Upper lobe of right lung (tissue), 1 donor: ENCODE measurements around the gene HAL. TPM values are rescaled to one million over a fixed set of nuclear protein-coding genes. Genes with fewer than 3 reads are reported as not detected.
A peak's percentile ranks its signal among the peaks of the same experiment; 100 is the strongest.

Source experiments
- ATAC-seq: fragments of 200-7000 bp; cut with Tn5 transposase; one replicate; pipeline ENCODE4 v1.9.1; 2020; ENCODE audit warnings: mild to moderate bottlenecking, moderate library complexity
- DNase-seq: peaks from one replicate; pipeline ENCODE4 v3.0.0-alpha.2; 2020
- H3K27ac ChIP-seq: fragments of 200-600 bp; one replicate; pipeline ENCODE4 v1.8.0; 2022
- H3K27me3 ChIP-seq: fragments of 200-600 bp; one replicate; pipeline ENCODE4 v1.8.0; 2022; ENCODE audit warnings: mild to moderate bottlenecking
- H3K36me3 ChIP-seq: fragments of 200-600 bp; one replicate; pipeline ENCODE4 v1.8.0; 2022
- H3K4me1 ChIP-seq: fragments of 200-600 bp; one replicate; pipeline ENCODE4 v1.8.0; 2022
- H3K4me3 ChIP-seq: fragments of 200-600 bp; one replicate; pipeline ENCODE4 v1.8.0; 2022; ENCODE audit warnings: mild to moderate bottlenecking
- H3K9me3 ChIP-seq: fragments of 200-600 bp; one replicate; pipeline ENCODE4 v1.8.0; 2022
- intact Hi-C: fragments of 100-400 bp; cut with DNase I; formaldehyde crosslinking; loops from one replicate; pipeline ENCODE4 v1.11.0; 2022
- total RNA-seq: library from RNA; stranded (reverse); fragmentation: NEBNext Ultra II Directional; extraction: Animal tissue kit (Norgen Biotek cat#: 25700); gene quantifications from one replicate; pipeline ENCODE4 v1.2.1, GENCODE V29; 2021
- TF ChIP-seq, protein P1 (sequence below): fragments of 200-600 bp; IDR thresholded peaks from one replicate; pipeline ENCODE4 v1.8.0; 2022; ENCODE audit warnings: antibody characterized with exemption
- donor health status: DM: no; HTN: yes; CAD: no; lungs with severe emphysema.

Gene HAL
- total RNA-seq, 1 donor from 2014 or later, result 6.2 TPM

DNA sequence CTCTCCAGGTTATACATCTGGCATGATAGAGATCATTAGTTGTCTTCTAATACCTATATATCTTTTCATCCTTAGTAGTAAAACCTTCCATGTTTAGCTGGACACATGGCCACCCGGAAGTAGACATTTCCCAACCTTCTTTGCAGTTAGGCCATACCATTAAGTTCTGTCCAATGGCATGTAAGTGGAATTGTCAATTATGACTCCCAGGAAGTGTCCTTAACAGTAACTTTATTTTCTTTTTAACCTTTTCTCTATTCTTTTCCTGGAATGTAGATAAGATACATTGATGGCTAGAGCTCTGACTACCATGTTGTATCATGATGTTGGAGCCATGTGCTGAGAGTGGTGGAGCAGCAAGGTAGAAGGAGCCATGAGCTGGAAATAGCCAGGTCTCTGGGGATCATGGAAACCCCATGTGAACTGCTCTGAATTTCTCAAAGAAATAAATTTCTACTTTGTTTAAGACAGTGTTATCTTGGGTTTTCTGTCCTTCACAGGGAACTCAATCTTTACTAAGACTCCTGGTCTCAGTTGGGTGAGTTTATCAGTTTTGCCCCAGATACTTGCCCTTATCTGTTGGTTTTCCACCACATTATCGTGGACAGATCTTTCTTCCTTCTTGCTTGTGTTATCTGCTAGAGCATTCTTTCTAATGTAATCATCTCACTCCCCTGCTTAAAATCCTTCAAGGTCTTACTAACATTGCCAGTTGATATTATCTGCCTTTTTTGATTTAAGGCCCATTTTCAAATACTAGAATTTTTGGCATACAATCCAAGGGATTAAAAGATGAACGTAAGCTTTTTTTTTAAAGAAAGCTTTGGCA is 44.4 kb upstream of the HAL start:
- H3K4me3 ChIP-seq, result no peak overlapping the region
- H3K36me3 ChIP-seq, result no peaks in the 10 kb centered on the region
- intact Hi-C loops, result no loop called here
- DNase-seq (no peak), ATAC-seq (no peak)
- H3K27me3 ChIP-seq, result no peaks in the 10 kb centered on the region
- no peak overlapping the region for H3K27ac ChIP-seq
- H3K4me1 ChIP-seq, result peaks cover 10% of the 10 kb centered on the region
- no peaks in the 10 kb centered on the region for H3K9me3 ChIP-seq
- TF ChIP-seq, protein P1, sequence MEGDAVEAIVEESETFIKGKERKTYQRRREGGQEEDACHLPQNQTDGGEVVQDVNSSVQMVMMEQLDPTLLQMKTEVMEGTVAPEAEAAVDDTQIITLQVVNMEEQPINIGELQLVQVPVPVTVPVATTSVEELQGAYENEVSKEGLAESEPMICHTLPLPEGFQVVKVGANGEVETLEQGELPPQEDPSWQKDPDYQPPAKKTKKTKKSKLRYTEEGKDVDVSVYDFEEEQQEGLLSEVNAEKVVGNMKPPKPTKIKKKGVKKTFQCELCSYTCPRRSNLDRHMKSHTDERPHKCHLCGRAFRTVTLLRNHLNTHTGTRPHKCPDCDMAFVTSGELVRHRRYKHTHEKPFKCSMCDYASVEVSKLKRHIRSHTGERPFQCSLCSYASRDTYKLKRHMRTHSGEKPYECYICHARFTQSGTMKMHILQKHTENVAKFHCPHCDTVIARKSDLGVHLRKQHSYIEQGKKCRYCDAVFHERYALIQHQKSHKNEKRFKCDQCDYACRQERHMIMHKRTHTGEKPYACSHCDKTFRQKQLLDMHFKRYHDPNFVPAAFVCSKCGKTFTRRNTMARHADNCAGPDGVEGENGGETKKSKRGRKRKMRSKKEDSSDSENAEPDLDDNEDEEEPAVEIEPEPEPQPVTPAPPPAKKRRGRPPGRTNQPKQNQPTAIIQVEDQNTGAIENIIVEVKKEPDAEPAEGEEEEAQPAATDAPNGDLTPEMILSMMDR, result no peak

DNA sequence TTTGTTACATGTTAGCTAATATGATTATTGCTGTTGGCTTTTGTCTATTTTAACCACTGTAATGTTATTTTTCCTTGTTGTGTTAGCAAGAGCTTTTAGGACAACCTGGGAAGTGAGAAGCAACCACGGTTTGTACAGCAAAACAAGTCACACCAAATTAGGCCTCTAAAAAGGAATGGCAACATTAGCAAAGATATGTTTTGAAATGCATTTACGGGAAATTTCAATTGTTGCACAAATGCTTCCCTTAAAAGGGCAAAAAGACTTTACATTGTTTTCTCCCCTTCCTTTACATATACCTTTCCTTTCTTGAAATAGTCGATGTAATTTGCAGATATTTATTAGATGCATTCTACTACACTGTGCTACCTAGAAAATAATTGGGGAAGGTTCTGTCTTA is 43.4 kb upstream of the HAL start:
- intact Hi-C loops, result no loop called here
- H3K27ac ChIP-seq, result no peak overlapping the region

DNA sequence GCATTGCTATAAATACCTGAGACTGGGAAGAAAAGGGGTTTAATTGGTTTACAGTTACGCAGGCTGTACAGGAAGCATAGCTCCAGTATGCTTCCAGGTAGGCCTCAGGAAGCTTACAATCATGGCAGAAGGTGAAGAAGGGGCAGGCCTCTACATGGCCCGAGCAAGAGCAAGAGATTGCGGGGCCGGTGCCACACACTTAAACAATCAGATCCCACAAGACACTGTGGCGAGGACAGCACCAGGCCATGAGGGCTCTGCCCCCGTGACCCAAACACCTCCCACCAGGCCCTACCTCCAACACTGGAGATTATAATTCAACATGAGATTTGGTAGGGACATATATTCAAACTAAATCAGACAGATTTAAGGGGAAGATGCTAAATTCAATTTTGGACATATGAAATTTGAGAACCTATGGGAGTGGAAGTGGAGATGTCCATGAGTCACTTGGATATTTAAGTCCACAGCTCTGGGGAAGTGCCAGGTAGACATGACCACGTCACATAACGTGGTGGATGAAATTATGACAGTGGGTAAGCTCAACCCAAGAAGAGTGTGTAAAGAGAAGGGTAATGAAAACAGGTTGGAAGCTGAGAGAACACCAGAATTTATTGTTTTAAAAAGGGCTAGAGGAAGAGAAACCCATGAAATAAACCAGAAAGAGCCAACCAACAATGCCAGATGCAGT is 40.8 kb upstream of the HAL start:
- H3K4me3 ChIP-seq, result no peak overlapping the region
- H3K9me3 ChIP-seq, result no peaks in the 10 kb centered on the region
- H3K36me3 ChIP-seq, result no peaks in the 10 kb centered on the region
- peaks cover 15% of the 10 kb centered on the region for H3K4me1 ChIP-seq
- H3K27me3 ChIP-seq, result no peaks in the 10 kb centered on the region
- H3K27ac ChIP-seq, result no peak overlapping the region
- TF ChIP-seq, protein P1, result no peak
- intact Hi-C loops, result no loop called here
- no peak for DNase-seq
- no peak for ATAC-seq

More for the DNA sequence above, 43.4 kb upstream of the HAL start:
- Histone ChIP-seq H3K27me3 (no peaks in the 10 kb centered on the region), H3K9me3 (no peaks in the 10 kb centered on the region), H3K36me3 (no peaks in the 10 kb centered on the region), H3K4me1 (peaks cover 10% of the 10 kb centered on the region), H3K4me3 (no peak overlapping the region)
- ATAC-seq (no peak), DNase-seq (no peak)
- TF ChIP-seq, protein P1, result no peak

DNA sequence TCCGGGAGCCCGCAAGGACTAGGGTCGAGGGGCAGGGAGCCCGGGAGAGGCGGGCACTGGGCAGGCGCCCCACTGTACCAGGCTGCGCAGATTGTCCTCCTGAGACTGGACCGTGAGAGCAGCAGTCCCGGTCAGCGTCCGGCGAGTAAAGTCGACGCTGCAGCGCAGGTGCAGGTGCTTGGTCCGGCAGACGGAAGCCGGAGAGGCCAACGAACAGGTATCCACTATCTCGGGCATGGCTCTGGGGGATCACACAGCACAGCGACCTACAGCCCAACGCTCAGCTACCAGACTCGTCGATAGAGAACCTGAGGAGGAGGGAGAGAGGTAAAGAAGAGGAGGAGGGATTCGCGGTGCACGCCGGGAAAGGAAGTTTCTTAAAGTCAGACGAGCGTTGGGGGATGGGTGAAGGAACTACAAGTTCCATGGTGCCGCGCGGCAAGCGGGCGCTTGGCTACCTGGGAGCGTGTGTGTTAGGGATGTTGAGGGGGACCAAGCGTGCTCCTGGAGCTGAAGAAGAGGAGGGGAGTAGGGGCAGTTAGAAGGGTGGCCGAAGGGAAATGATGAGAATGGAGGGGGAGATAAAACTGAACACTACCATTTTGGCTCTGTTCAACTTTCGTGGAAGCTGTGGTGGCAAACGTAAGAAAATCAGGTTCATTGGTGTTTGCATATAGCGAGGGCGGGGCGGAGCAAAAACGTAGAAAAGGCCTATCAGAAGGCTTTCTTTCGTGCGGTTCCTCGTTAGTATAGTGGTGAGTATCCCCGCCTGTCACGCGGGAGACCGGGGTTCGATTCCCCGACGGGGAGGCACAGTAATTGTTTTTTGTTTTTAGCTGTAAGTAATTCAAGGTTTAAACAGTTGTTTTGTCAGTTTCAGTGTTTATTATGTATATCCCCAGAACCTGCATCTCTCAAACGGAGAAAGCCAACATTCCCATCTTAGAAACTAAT is 39.4 kb upstream of the HAL start, which contains the start of gene LTA4H:
LTA4H (minus strand) TSS at position 305 of the 954 bp plus-strand sequence; CDS start at position 237, 68 bp downstream.
- no peaks in the 10 kb centered on the region for H3K27me3 ChIP-seq
- peak within 1 kb of the TSS; percentile 87 for H3K27ac ChIP-seq
- no peaks in the 10 kb centered on the region for H3K9me3 ChIP-seq
- DNase-seq, result peak; percentile 97
- H3K4me1 ChIP-seq, result peaks cover 19% of the 10 kb centered on the region
- H3K36me3 ChIP-seq, result no peaks in the 10 kb centered on the region
- ATAC-seq, result peak; percentile 97
- intact Hi-C loops, result no loop called here
- TF ChIP-seq, protein P1, result no peak
- peak within 1 kb of the TSS; percentile 97 for H3K4me3 ChIP-seq

DNA sequence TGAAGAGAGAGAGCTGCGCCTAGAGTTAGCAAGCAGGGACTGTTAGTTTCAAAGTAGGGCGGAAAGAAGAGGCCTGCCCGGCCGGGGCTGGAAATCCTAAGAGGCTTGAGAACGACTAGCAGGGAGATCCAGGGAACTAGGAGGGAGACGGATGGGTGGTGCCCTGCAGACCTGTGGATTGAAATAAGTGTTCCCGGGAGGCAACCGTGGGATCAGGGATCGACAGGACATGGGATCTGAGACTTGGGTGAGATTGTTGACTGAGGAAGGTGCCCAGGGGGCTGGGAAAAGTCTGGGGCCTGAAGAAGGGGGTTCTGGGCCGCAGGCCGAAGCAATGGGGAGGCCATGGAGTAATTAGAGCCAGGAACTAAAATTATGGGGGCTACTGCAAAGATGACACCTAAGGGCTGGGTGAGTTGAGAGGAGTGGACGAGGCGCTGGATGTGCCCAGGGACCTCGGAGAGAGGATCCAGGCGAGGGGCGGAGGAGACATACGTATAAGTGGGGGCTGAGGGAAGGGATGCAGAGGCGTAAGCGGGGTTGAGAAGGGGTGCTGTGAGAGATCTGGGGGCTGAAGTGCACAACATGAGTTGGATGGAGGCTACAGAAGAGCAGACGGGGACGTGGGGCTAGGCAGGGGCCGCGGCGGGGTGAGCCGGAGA is 38.6 kb upstream of the HAL start:
- ATAC-seq (peak; percentile 10), DNase-seq (no peak)
- TF ChIP-seq, protein P1, result no peak
- H3K4me1 ChIP-seq, result peaks cover 26% of the 10 kb centered on the region
- peak overlapping the region; percentile 87 for H3K27ac ChIP-seq
- intact Hi-C loops, result no loop called here
- H3K4me3 ChIP-seq, result peak overlapping the region; percentile 97
- H3K36me3 ChIP-seq, result no peaks in the 10 kb centered on the region
- no peaks in the 10 kb centered on the region for H3K9me3 ChIP-seq
- no peaks in the 10 kb centered on the region for H3K27me3 ChIP-seq
